ENCODE measurements around the gene UMPS.
"Not testable (repeated sequence)": the region's sequence is repeated elsewhere in the genome, so short reads cannot be mapped to it uniquely, and the experiment has no call there.

UMPS gene

GRCh38 chr3:124780356-124780755 lies 50.1 kb downstream of the UMPS start:
- DNase-seq (ENCODE audit: low read depth in 2 of 2) = no peak

DNA sequence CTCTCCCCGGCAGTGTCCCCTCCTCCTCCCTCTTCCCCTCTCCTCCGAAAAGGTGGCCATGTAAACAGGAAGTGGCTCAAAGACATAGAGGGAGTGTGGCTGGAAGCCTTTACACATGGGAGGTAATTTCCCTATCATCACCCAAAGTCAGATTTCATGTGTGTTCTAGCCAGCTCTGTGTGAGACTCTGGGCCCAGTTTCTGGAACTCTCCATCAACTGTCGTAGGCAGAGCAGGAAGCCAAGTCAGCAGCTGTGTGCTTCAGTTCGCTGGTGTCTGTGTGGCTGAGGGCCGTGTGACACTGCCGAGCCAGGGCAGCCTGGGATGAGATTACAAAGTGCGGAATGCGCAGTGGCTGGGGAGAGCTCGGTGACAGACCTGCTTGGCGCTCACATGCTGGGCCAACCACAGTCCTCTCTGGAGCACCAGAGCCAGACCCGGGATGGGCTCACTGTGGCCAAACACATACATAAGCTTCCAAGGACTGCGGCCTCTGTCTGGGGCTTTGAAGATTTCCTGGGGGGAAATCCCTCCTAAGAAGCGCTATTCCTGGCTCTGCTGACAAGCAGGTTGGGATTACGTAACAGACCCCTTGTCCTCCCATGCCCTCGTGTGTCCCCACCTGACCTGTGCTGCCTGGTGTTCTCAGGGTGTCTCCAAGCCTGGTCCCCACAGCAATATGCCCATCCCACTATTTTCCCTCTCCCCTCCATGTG lies 50.7 kb downstream of the UMPS start:
- no peak for DNase-seq (ENCODE audit: low read depth in 2 of 2)

- DNase-seq (ENCODE audit: low read depth in 2 of 2) = no peak
Observed at GRCh38 chr3:124781476-124782376, 51.5 kb downstream of the UMPS start.

DNA sequence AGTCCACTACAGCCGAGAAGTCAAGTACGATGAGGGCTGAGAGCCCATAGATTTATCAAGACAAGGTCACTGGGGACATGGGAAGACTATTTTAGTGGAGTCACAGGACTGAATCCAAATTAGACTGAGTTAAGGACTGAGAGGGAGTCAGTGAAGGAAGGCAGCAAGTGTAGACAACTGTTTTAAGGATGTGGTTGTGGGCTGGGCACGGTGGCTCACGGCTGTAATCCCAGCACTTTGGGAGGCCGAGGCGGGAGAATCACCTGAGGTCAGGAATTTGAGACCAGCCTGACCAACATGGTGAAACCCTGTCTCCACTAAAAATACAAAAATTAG lies 52.1 kb downstream of the UMPS start:
- DNase-seq (ENCODE audit: low read depth in 2 of 2) = not testable (repeated sequence)

DNA sequence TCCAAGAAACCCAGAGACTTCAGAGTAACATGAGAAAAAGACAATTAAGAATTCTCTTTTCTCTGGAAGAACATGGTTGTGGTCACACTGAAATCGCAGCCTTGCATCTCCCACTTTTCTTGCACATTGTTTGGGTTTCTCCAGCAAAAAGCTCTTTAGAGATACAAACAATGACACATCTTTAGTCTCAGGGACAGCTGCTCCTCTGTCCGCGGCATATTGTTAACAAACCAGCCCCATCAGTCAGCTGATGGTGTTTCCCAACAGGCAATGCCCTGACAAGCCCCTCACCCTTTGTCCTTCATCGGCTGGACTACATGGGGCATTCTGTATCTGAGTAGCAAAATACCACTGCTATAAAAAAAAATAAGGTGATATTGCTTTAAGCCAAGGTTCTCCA lies 53.4 kb downstream of the UMPS start:
- DNase-seq (ENCODE audit: low read depth in 2 of 2) = no peak

DNA sequence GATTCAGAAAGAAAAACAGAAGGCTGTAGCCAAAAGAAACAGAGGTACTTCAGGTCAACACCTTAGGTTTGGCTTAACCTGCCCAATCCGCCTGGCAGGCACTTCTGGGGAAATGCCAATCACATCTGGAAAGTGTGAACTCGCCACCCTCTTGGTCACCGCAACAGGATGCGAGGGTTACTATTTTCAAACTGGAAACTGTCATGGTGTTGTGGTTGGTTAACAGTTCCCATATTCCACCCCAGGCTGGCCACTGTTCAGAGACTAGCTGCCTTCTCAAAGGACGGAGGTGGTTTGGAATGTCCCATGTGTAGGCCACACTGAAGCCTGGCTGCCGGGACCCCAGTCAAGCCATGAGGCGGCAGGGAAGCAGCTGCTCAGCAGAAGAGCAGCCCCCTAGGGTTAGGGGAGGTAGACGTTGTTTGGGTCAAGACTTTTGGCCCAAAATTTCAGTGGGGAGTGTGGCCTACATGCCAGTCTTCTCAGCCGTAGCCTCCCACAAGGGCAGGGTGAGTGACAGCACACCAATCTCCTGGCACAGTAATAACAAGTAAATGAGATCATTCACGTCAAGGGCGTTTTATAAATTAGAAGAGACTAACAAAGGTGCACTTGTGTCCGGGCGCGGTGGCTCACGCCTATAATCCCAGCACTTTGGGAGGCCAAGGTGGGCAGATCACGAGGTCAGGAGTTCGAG lies 54.6 kb downstream of the UMPS start:
- no peak for DNase-seq (ENCODE audit: low read depth in 2 of 2)

DNA sequence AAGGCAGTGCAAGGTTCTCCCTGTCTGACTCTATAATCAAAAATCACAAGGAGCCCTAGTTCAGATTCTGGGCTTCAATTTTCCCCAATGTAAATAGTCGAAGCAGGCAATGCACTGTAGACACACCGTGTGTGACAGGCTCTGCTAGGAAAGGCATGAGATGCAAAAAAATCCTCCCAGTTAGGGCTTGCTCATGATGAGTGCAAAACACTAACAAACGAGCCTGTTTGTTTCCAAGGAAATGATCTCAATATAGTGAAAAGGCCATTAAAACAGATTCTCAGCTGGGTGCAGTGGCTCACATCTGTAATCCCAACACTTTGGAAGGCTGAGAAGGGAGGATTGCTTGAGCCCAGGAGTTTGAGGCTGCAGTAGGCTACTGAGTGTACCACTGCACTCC lies 55.7 kb downstream of the UMPS start:
- DNase-seq (ENCODE audit: low read depth in 2 of 2) = no peak

GRCh38 chr3:124786511-124787241 lies 56.4 kb downstream of the UMPS start:
- DNase-seq (ENCODE audit: low read depth in 2 of 2) = no peak

GRCh38 chr3:124787476-124788195 lies 57.4 kb downstream of the UMPS start:
- DNase-seq (ENCODE audit: low read depth in 2 of 2) = no peak

DNA sequence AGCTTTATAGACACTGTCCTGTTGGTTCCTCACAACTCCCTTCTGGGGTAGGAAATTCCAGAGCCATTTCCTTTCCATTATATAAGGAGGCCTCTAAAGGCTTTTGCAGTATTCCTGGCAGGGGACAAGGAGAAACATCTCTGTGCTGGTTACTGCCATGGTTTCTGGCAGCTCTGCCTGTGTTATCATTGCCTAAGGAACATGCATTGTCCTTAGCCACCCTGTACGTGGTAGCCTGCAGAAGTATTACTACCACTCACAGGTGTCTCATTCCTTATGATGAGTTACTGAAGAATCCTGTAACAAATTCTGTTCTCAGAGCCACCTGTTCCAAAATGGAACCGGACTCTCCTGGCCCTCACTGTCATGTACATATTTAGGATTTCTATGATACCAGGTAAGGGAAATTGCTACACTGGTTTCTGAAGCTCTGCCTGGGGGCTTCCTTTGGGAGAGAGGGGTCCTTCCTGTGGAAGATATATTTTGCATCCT lies 58.0 kb downstream of the UMPS start:
- DNase-seq (ENCODE audit: low read depth in 2 of 2) = no peak

DNA sequence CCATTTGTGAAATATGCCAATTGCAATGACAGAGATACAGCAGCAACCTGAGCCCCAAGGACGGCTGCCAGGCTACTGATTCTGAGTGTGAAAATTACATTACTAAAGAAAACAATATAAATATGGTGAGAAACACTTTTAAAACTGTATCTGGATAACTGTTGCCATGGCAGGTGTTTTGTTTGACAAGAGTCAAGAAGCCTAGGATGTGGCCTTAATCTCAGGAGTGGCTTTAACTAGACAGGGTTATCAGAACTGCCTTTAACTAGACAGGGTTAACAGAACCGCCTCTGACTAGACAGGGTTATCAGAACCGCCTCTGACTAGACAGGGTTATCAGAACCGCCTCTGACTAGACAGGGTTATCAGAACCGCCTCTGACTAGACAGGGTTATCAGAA lies 58.9 kb downstream of the UMPS start:
- not testable (repeated sequence) for DNase-seq (ENCODE audit: low read depth in 2 of 2)

DNA sequence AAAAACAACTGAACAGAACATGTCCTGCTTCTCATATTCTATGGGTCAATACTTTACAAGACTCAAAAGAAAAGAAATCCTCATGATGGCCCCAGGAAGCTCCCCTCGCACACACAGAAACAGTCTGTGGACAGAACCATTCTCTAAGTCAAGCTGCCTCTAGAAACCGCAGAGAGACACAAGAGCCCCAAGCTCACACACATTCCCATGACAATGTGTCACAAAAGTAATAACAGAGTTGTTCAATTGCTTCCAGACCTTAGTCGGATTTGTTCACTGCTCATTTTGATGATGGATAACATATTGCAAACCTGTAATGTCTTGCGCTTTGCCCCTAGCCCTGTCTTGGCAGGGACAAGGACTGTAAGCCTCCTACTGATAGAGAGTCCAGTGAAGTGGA lies 60.9 kb downstream of the UMPS start:
- DNase-seq (ENCODE audit: low read depth in 2 of 2) = no peak

- DNase-seq (ENCODE audit: low read depth in 2 of 2) = no peak
Observed at GRCh38 chr3:124791639-124792151, 61.4 kb downstream of the UMPS start.

DNA sequence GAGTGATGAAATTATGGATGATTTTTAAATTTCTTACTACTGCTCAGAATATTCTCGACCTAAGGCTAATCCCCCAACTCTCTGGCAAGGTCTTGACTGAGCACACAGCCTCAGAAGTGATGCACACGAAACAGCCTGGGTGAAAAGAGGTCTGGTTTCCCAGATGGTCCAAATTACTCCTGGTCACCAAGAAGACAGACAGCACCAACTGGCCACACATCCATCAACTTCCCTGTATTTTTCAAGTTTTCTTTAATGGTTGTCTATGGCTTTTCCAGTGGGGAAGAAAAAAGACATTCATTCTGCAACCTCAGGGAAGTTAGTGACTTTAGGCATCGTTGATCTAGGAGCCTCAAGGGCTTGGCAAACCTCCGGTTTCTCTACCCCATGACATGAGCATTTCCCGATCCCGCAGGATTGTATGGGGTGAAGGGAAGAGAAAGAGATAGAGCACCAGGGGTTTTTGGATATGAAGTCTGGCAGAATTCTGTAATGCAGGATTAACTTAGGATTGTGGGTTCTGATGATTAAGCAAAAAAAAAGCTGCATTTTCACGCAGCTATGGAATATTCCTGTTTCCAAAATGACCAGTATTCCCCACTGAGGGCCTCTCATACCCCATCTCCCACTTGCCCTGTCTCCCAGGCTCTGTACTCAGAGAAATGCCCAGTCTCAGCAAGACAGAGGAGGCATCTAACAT lies 62.2 kb downstream of the UMPS start:
- DNase-seq (ENCODE audit: low read depth in 2 of 2) = no peak

- no peak for DNase-seq (ENCODE audit: low read depth in 2 of 2)
Observed at GRCh38 chr3:124793054-124793739, 62.9 kb downstream of the UMPS start.

GRCh38 chr3:124796477-124796876 lies 66.2 kb downstream of the UMPS start:
- no peak for DNase-seq (ENCODE audit: low read depth in 2 of 2)

GRCh38 chr3:124797426-124797945 lies 67.2 kb downstream of the UMPS start:
- no peak for DNase-seq (ENCODE audit: low read depth in 2 of 2)

All from stimulated activated CD8-positive, alpha-beta memory T cell treated with anti-CD3 and anti-CD28 coated beads, Interleukin-7, amount 100 ng/mL, for 4 hours (primary cell).